Ascending aorta (tissue), 2 donors: ENCODE results near the gene SPACA5. TPM values are rescaled to one million over a fixed set of nuclear protein-coding genes. Genes with fewer than 3 reads are reported as not detected.
A peak's percentile ranks its signal among the peaks of the same experiment; 100 is the strongest.
"Not testable (repeated sequence)": the region's sequence is repeated elsewhere in the genome, so short reads cannot be mapped to it uniquely, and the experiment has no call there.

Source experiments
- DNase-seq, 2 donors: peaks; one replicate each; pipeline ENCODE4 v3.0.0-alpha.2; 2019; ENCODE audit warnings: low spot score in 2 of 2
- H3K27ac ChIP-seq, 2 donors: fragments of 200-600 bp; sonication (generic); one replicate each; pipeline ENCODE4 v1.5.1; 2016 to 2017; ENCODE audit warnings: mild to moderate bottlenecking in 1 of 2
- H3K27me3 ChIP-seq: fragments of 200-600 bp; sonication (generic); one replicate; pipeline ENCODE4 v1.5.1; 2017
- H3K36me3 ChIP-seq, 2 donors: fragments of 200-600 bp; sonication (generic); one replicate each; pipeline ENCODE4 v1.5.1; 2016
- H3K4me1 ChIP-seq, 2 donors: fragments of 200-600 bp; sonication (generic); one replicate each; pipeline ENCODE4 v1.5.1; 2016 to 2017; ENCODE audit warnings: mild to moderate bottlenecking in 1 of 2
- H3K4me3 ChIP-seq, 2 donors: fragments of 200-600 bp; sonication (generic); one replicate each; pipeline ENCODE4 v1.5.1; 2016 to 2017; ENCODE audit warnings: mild to moderate bottlenecking in 1 of 2
- H3K9me3 ChIP-seq, 2 donors: fragments of 200-600 bp; sonication (generic); one replicate each; pipeline ENCODE4 v1.5.1; 2016
- CTCF ChIP-seq, 3 experiments: fragments of 200-600 bp in 2 of 3; fragments of 450-650 bp in 1 of 3; sonication (generic) in 2 of 3; IDR thresholded peaks; one replicate each; pipeline ENCODE4 v1.5.1; 2016 to 2019; ENCODE audit warnings: antibody characterized with exemption in 3 of 3, mild to moderate bottlenecking in 1 of 3, moderate library complexity in 1 of 3
- intact Hi-C: fragments of 100-400 bp; cut with DNase I; formaldehyde crosslinking; loops from one replicate; pipeline ENCODE4 v1.15.1; 2023
- total RNA-seq: library from RNA; depleted of rRNA; stranded (reverse); fragments of >200 nt; gene quantifications from one replicate; pipeline ENCODE4 v1.1.0, GENCODE V29; 2016

The SPACA5 gene
- total RNA-seq, 1 donor from 2014 or later = not detected

DNA sequence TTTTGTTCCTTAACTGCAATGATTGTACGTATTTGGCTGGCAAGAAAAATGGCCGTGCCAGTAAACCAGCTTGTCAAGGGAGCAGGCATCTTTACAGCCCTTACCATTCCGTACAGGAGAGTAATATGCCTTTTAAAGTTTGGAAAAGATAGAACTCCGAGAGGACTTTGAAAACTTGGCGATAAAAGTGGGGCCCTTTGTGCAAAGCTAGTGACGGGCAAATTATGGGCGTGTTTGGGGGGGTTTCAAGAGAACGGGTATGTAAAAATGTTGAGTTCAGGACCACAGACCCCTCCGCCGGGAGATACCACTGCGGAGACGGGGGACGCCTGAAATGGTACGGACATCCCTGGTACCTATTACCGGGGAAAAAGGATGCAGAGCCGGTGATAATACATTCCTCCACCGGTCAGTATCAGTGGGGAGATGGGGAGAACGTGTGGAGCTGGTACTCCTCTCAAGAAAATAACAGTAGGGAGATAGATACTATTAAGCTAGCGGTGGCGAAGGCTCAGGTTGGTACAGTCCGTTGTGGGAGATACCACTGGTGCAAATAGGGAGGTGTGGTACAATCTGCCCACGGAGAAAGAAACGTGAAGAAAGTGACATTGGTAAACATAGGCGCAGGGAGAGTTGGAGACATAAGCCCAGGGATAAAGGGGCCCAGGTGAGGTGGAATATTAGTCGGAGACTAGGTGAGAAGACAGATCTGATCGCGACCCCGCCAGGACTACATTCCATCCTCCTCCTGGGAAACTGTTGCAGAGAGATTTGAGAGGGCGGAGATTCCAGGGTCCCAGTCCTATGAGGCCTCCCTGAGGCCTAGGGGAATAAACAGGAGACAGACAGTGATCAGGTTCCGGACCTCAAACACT is 14.5 kb downstream of the SPACA5 start:
- H3K27ac ChIP-seq = peak overlapping the region; percentile 82 to 87
- no peak for TF ChIP-seq CTCF (IDR thresholded peaks at IDR 0.05)
- peak overlapping the region; percentile 55 to 61 for H3K4me3 ChIP-seq
- no peaks in the 10 kb centered on the region for H3K27me3 ChIP-seq
- no peaks in the 10 kb centered on the region for H3K36me3 ChIP-seq
- peak in 1 of 2 donors; percentile 75 for DNase-seq
- H3K4me1 ChIP-seq = peaks cover 0 to 2% of the 10 kb centered on the region in 2 donors
- H3K9me3 ChIP-seq = no peaks in the 10 kb centered on the region
- intact Hi-C loops = loop anchor here (5.0 to 10.0 kb wide), 3 partner anchors 366 to 539 kb away; partner anchors contain the start of genes ELK1, UXT and ZNF41

DNA sequence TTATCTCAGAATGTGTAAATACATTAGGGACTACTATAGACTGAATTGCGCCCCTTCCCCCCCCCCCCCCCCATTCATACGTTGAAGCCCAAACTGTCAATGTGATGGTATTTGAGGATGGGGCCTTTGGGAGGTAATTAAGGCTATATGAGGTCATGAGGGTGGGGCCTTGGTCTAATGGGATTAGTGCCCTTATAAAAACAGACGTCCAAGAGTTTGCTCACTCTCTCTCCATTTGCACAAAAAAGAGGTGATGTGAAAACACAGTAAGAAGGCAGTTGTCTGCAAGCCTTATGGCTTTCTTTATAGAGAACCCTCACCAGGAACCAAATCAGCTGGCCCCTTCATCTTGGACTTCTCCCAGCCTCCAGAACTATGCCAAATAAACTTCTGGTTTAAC is 15.3 kb downstream of the SPACA5 start:
- no peaks in the 10 kb centered on the region for H3K27me3 ChIP-seq
- H3K4me1 ChIP-seq = peaks cover 0 to 2% of the 10 kb centered on the region in 2 donors
- no peak for DNase-seq
- no peak for TF ChIP-seq CTCF (IDR thresholded peaks at IDR 0.05)
- H3K36me3 ChIP-seq = no peaks in the 10 kb centered on the region
- H3K27ac ChIP-seq = peak overlapping the region in 1 of 2 donors; percentile 87
- peak overlapping the region in 1 of 2 donors; percentile 61 for H3K4me3 ChIP-seq
- H3K9me3 ChIP-seq = no peaks in the 10 kb centered on the region
- intact Hi-C loops = loop anchor here (5.0 to 10.0 kb wide), 3 partner anchors 367 to 540 kb away; partner anchors contain the start of genes ELK1, UXT and ZNF41

GRCh38 chrX:48022738-48023137 is 15.9 kb downstream of the SPACA5 start:
- Histone ChIP-seq H3K27me3 (no peaks in the 10 kb centered on the region), H3K27ac (no peak overlapping the region), H3K4me1 (peaks cover 0 to 2% of the 10 kb centered on the region in 2 donors), H3K9me3 (no peaks in the 10 kb centered on the region), H3K4me3 (no peak overlapping the region), H3K36me3 (no peaks in the 10 kb centered on the region)
- intact Hi-C loops = loop anchor here (5.0 to 10.0 kb wide), 3 partner anchors 368 to 540 kb away; partner anchors contain the start of genes ELK1, UXT and ZNF41
- DNase-seq = no peak
- no peak for TF ChIP-seq CTCF (IDR thresholded peaks at IDR 0.05)

DNA sequence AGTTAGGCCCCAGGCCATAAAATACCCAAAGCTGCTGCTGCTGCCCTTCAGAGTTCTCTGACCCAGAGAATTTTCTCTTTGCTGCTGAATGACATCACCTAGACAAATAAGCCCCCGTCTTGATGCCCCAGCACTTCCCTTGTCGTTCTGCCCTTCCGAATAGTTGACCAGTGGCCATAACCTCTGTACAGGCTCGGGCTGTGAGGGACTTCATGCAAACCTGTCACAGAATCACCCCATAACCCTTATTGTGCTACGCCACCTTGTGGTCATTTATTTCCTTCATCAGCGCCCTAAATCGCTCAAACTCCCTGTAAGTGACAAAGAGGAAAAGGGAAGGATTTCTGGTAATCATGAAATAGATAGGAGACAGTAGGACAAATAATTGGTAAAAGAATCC is 18.8 kb downstream of the SPACA5 start:
- peak; percentile 18 to 54 (median 51) for TF ChIP-seq CTCF (IDR thresholded peaks at IDR 0.05)
- no peak overlapping the region for H3K4me3 ChIP-seq
- no peak overlapping the region for H3K27ac ChIP-seq
- no peaks in the 10 kb centered on the region for H3K9me3 ChIP-seq
- no peaks in the 10 kb centered on the region for H3K36me3 ChIP-seq
- peaks cover 0 to 2% of the 10 kb centered on the region in 2 donors for H3K4me1 ChIP-seq
- intact Hi-C loops = loop anchor here (5.0 to 10.0 kb wide), 4 partner anchors 173 to 481 kb away; partner anchors contain the start of genes ELK1, UXT and ZNF81
- H3K27me3 ChIP-seq = no peaks in the 10 kb centered on the region
- no peak for DNase-seq

DNA sequence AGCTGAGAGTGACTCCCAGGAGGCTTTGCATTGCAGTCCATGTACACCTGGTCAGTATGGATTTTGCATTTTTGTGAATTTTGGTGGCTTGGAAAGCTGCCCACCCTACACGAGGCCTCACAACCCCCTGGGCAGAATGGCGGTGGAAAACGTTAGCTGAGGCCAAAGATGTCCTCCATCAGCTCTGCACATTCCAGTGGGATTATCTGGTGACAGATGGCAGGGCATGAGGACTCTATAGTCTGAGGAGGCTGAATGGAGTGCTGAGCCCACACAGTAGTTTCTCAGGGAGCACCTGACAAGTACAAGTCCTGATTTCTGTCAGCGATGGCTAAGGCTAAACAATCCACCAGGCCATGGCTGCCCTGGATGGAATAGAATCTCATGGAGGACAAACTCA is 20.8 kb downstream of the SPACA5 start:
- DNase-seq = peak in 1 of 2 donors; percentile 19
- intact Hi-C loops = loop anchor here (5.0 to 10.0 kb wide), 4 partner anchors 175 to 483 kb away; partner anchors contain the start of genes ELK1, UXT and ZNF81
- not testable (repeated sequence) for H3K27ac ChIP-seq, H3K4me3 ChIP-seq, H3K27me3 ChIP-seq, H3K4me1 ChIP-seq, H3K36me3 ChIP-seq, H3K9me3 ChIP-seq

GRCh38 chrX:48028091-48028490 is 21.3 kb downstream of the SPACA5 start:
- intact Hi-C loops = loop anchor here (5.0 to 10.0 kb wide), 4 partner anchors 176 to 483 kb away; partner anchors contain the start of genes ELK1, UXT and ZNF81
- TF ChIP-seq CTCF (IDR thresholded peaks at IDR 0.05) = no peak
- Histone ChIP-seq H3K27ac (no peak overlapping the region), H3K27me3 (no peaks in the 10 kb centered on the region), H3K9me3 (no peaks in the 10 kb centered on the region), H3K4me1 (no peaks in the 10 kb centered on the region), H3K36me3 (no peaks in the 10 kb centered on the region), H3K4me3 (no peak overlapping the region)
- no peak for DNase-seq
